Vagina (tissue), 2 donors: Measurements from ENCODE around the gene YIPF6.

Experiments
- CTCF ChIP-seq, 3 experiments: fragments of 450-650 bp in 2 of 3; fragments of 200-600 bp in 1 of 3; sonication (generic) in 1 of 3; IDR thresholded peaks; one replicate each; pipeline ENCODE4 v1.5.1; 2017 to 2019; ENCODE audit warnings: antibody characterized with exemption in 3 of 3, mild to moderate bottlenecking in 2 of 3, moderate library complexity in 2 of 3
- POLR2A ChIP-seq, 2 donors: fragments of 450-650 bp; IDR thresholded peaks; one replicate each; pipeline ENCODE4 v1.6.1; 2017; ENCODE audit warnings: antibody characterized with exemption in 2 of 2, mild to moderate bottlenecking in 2 of 2, moderate library complexity in 2 of 2
- POLR2AphosphoS5 ChIP-seq, 2 donors: sonication (generic); formaldehyde crosslinking; IDR thresholded peaks; one replicate each; pipeline ENCODE4 v1.9.0; 2017; ENCODE audit warnings: antibody characterized with exemption in 2 of 2, mild to moderate bottlenecking in 2 of 2, low read depth in 1 of 2; ENCODE audit not compliant: insufficient read depth in 1 of 2

- TF ChIP-seq POLR2A (IDR thresholded peaks at IDR 0.05) (no peak), CTCF (IDR thresholded peaks at IDR 0.05) (no peak), POLR2AphosphoS5 (IDR thresholded peaks at IDR 0.05; ENCODE audit: insufficient read depth in 1 of 2, low read depth in 1 of 2) (no peak)
Measured at GRCh38 chrX:68480969-68481368, 17.9 kb upstream of the YIPF6 start.
